Lung (tissue), 12 donors: ENCODE results near the gene SETD1A. TPM values are rescaled to one million over a fixed set of nuclear protein-coding genes. Genes with fewer than 3 reads are reported as not detected.

Experiments
- ATAC-seq: fragments of 200-7000 bp; cut with Tn5 transposase; one replicate; pipeline ENCODE4 v1.9.1; 2020; ENCODE audit warnings: moderate number of reproducible peaks; ENCODE audit not compliant: insufficient read depth, low FRiP score
- DNase-seq, 3 donors: peaks; one replicate each; pipeline ENCODE4 v3.0.0-alpha.2; 2013 to 2017
- H3K27ac ChIP-seq, 2 donors: one replicate each; pipeline ENCODE4 v1.5.1; 2013; ENCODE audit warnings: mild to moderate bottlenecking in 2 of 2, moderate library complexity in 2 of 2, control low read depth in 1 of 2, inconsistent platforms in 1 of 2, low read depth in 1 of 2, low read length in 1 of 2
- H3K27me3 ChIP-seq, 3 donors: one replicate each; pipeline ENCODE4 v1.5.1; 2013; ENCODE audit warnings: low read length in 2 of 3; ENCODE audit not compliant: control insufficient read depth in 3 of 3, insufficient read depth in 3 of 3
- H3K36me3 ChIP-seq, 4 donors: one replicate each; pipeline ENCODE4 v1.5.1; 2013; ENCODE audit warnings: low read length in 4 of 4, mild to moderate bottlenecking in 1 of 4, moderate library complexity in 1 of 4; ENCODE audit not compliant: control insufficient read depth in 4 of 4, insufficient read depth in 4 of 4
- H3K4me1 ChIP-seq, 5 donors: one replicate each; pipeline ENCODE4 v1.5.1; 2013; ENCODE audit warnings: low read length in 5 of 5, mild to moderate bottlenecking in 2 of 5, moderate library complexity in 1 of 5; ENCODE audit not compliant: control insufficient read depth in 5 of 5, insufficient read depth in 5 of 5
- H3K4me3 ChIP-seq: one replicate; pipeline ENCODE4 v1.5.1; 2013; ENCODE audit warnings: mild to moderate bottlenecking, control low read depth, moderate library complexity
- H3K9ac ChIP-seq, 2 donors: one replicate each; pipeline ENCODE4 v1.5.1; 2013; ENCODE audit warnings: low read length in 2 of 2, control low read depth in 1 of 2; ENCODE audit not compliant: insufficient read depth in 1 of 2
- H3K9me3 ChIP-seq, 4 donors: one replicate each; pipeline ENCODE4 v1.5.1; 2013; ENCODE audit warnings: low read length in 3 of 4, mild to moderate bottlenecking in 1 of 4, moderate library complexity in 1 of 4; ENCODE audit not compliant: control insufficient read depth in 4 of 4, insufficient read depth in 3 of 4
- WGBS, 2 donors: extraction: QIAGEN DNeasy Blood & Tissue Kit; methylation state at CpG; one replicate each; pipeline ENCODE4 v1.1.7; 2013; 5-methylcytosine and 5-hydroxymethylcytosine counted together
- polyA plus RNA-seq, 2 donors: library from polyadenylated mRNA; stranded (reverse); fragments of 200-250 nt; gene quantifications; one replicate each; pipeline ENCODE4 v1.2.1, GENCODE V29; 2013
- total RNA-seq, 2 donors: library from RNA; depleted of rRNA in 1 of 2; stranded (reverse); fragments of >200 nt in 1 of 2; gene quantifications; one replicate each; pipeline ENCODE4 v1.2.1, GENCODE V29; 2014 to 2021
- TF ChIP-seq, protein P1 (sequence below): IDR thresholded peaks from 2 replicates; pipeline ENCODE4 v1.5.1; 2012; ENCODE audit warnings: mild to moderate bottlenecking; ENCODE audit errors: control extremely low read depth, extremely low read depth
- donor health status: control.
- donor health status: control.
- donor health status: Bipolar disorder and iron deficiency.
- donor health status: healthy.
- donor health status: DM: yes; HTN: yes; CAD: no.

The SETD1A gene
- total and polyA plus RNA-seq, 4 donors: 7.4 to 22.0 (median 10.9) TPM

DNA sequence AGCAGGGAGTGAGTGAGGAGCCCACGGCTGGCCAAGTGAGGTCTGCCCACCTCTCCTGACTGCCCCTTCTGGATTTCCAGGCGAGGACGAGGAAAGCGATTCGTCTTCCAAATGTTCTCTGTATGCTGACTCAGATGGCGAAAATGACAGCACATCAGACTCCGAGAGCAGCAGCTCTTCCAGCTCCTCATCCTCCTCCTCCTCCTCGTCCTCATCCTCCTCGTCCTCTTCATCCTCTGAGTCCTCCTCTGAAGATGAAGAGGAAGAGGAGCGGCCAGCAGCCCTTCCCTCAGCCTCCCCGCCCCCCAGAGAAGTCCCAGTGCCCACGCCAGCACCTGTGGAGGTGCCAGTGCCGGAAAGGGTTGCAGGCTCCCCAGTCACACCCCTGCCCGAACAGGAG, 13.7 kb downstream of the SETD1A start:
- 95 to 96% methylated on average over 14 of the region's 14 CpGs for WGBS, 2 donors
- H3K36me3 ChIP-seq: peaks cover 27 to 68% (median 59%) of the 10 kb centered on the region in 4 donors
- TF ChIP-seq, protein P1, sequence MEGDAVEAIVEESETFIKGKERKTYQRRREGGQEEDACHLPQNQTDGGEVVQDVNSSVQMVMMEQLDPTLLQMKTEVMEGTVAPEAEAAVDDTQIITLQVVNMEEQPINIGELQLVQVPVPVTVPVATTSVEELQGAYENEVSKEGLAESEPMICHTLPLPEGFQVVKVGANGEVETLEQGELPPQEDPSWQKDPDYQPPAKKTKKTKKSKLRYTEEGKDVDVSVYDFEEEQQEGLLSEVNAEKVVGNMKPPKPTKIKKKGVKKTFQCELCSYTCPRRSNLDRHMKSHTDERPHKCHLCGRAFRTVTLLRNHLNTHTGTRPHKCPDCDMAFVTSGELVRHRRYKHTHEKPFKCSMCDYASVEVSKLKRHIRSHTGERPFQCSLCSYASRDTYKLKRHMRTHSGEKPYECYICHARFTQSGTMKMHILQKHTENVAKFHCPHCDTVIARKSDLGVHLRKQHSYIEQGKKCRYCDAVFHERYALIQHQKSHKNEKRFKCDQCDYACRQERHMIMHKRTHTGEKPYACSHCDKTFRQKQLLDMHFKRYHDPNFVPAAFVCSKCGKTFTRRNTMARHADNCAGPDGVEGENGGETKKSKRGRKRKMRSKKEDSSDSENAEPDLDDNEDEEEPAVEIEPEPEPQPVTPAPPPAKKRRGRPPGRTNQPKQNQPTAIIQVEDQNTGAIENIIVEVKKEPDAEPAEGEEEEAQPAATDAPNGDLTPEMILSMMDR: no peak
- DNase-seq (no peak), ATAC-seq (no peak)
- no peaks in the 10 kb centered on the region for H3K27me3 ChIP-seq
- H3K4me3 ChIP-seq: no peak overlapping the region
- H3K4me1 ChIP-seq: no peaks in the 10 kb centered on the region
- H3K27ac ChIP-seq: no peak overlapping the region
- no peaks in the 10 kb centered on the region for H3K9me3 ChIP-seq
- H3K9ac ChIP-seq: no peak overlapping the region

DNA sequence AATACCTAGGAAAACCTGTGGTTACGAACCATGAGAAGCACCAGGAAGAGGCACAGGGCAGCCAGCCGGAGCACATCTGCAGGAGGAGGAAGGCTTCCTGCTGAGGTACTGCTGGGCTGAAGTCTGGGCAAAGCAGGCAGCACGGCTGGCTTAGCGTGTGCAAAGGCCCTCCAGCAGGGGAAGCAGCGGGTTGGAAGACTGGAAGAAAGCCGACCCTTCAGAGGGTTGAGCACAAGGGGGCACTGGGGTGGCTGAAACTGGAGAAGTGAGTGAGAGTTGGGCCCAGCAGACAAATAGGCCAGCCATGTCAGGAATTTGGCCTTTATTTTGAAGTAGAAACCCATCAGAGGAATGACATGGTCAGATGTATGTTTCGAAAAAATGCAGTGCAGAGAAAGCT, 15.3 kb downstream of the SETD1A start:
- Histone ChIP-seq H3K36me3 (peaks cover 24 to 71% (median 56%) of the 10 kb centered on the region in 4 donors), H3K4me1 (no peaks in the 10 kb centered on the region), H3K9ac (no peak overlapping the region), H3K4me3 (no peak overlapping the region), H3K27ac (no peak overlapping the region), H3K27me3 (no peaks in the 10 kb centered on the region), H3K9me3 (no peaks in the 10 kb centered on the region)
- WGBS, 2 donors: 88 to 89% methylated on average over 7 of the region's 7 CpGs
- DNase-seq (no peak), ATAC-seq (no peak)
- TF ChIP-seq, protein P1: no peak

DNA sequence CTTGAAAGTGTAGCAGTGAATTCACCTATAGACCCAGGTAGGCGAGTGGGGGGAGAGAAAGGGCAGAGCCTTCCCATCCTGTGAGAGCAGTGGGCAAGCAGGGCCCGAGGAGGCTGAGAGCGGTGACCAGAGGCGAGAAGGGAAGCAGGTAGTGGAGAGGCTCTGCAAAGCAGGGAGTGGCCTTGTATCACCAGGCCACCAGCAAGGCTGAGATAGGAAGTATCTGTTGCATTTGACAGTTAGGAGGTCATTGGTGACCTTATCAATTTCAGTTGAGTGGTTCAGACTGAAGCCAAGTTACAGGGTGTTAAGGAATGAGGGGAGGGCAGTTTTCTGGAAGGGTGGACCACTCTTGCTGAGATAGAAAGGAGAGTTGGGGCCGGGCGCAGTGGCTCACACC, 16.8 kb downstream of the SETD1A start:
- Histone ChIP-seq H3K4me3 (no peak overlapping the region), H3K4me1 (no peaks in the 10 kb centered on the region), H3K27ac (no peak overlapping the region), H3K9ac (no peak overlapping the region), H3K36me3 (peaks cover 18 to 75% (median 51%) of the 10 kb centered on the region in 4 donors), H3K27me3 (no peaks in the 10 kb centered on the region), H3K9me3 (no peaks in the 10 kb centered on the region)
- no peak for ATAC-seq
- no peak for DNase-seq
- WGBS, 2 donors: 97 to 99% methylated on average over 6 of the region's 6 CpGs
- TF ChIP-seq, protein P1: no peak

DNA sequence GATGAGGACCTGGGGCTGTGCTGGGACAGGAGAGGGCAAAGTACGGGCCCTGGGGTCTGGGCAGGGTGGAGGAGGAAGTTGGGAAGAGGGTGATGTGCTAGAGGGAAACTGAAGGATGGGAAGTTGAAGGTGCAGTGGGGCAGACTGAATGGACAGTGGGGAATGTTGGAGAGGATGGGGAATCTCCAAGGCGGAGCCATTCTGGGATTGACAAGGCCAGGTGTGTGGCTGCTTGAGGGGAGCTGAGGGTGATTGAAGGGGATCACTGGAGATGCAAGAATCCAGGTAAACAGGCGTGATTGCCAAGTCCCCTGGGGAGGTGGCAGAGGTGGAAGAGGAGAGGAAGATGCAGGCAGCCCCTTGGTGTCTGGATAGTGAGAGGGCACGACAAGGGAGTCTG, 18.9 kb downstream of the SETD1A start:
- H3K27ac ChIP-seq: no peak overlapping the region
- H3K36me3 ChIP-seq: peaks cover 8 to 77% (median 46%) of the 10 kb centered on the region in 4 donors
- no peaks in the 10 kb centered on the region for H3K9me3 ChIP-seq
- TF ChIP-seq, protein P1: no peak
- no peaks in the 10 kb centered on the region for H3K4me1 ChIP-seq
- WGBS, 2 donors: 87 to 94% methylated on average over 4 of the region's 4 CpGs
- DNase-seq (no peak), ATAC-seq (no peak)
- H3K4me3 ChIP-seq: no peak overlapping the region
- no peak overlapping the region for H3K9ac ChIP-seq
- H3K27me3 ChIP-seq: no peaks in the 10 kb centered on the region
